ENCODE measurements around the gene PRLHR.

PRLHR gene

GRCh38 chr10:118581340-118581739 lies 14.1 kb downstream of the PRLHR start:
- ATAC-seq, result no peak
- TF ChIP-seq ISL1 (CRISPR knock-in tag; IDR thresholded peaks at IDR 0.05), result no peak
- TF ChIP-seq, protein P1, sequence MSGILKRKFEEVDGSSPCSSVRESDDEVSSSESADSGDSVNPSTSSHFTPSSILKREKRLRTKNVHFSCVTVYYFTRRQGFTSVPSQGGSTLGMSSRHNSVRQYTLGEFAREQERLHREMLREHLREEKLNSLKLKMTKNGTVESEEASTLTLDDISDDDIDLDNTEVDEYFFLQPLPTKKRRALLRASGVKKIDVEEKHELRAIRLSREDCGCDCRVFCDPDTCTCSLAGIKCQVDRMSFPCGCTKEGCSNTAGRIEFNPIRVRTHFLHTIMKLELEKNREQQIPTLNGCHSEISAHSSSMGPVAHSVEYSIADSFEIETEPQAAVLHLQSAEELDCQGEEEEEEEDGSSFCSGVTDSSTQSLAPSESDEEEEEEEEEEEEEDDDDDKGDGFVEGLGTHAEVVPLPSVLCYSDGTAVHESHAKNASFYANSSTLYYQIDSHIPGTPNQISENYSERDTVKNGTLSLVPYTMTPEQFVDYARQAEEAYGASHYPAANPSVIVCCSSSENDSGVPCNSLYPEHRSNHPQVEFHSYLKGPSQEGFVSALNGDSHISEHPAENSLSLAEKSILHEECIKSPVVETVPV (CRISPR knock-in tag; IDR thresholded peaks at IDR 0.05), result no peak
- no peak for TF ChIP-seq TCF4 (CRISPR knock-in tag; IDR thresholded peaks at IDR 0.05; ENCODE audit: borderline replicate concordance)
- no peak for TF ChIP-seq ZNF8 (CRISPR knock-in tag; IDR thresholded peaks at IDR 0.05)
- TF ChIP-seq, protein P2, sequence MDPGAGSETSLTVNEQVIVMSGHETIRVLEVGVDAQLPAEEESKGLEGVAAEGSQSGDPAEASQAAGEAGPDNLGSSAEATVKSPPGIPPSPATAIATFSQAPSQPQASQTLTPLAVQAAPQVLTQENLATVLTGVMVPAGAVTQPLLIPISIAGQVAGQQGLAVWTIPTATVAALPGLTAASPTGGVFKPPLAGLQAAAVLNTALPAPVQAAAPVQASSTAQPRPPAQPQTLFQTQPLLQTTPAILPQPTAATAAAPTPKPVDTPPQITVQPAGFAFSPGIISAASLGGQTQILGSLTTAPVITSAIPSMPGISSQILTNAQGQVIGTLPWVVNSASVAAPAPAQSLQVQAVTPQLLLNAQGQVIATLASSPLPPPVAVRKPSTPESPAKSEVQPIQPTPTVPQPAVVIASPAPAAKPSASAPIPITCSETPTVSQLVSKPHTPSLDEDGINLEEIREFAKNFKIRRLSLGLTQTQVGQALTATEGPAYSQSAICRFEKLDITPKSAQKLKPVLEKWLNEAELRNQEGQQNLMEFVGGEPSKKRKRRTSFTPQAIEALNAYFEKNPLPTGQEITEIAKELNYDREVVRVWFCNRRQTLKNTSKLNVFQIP (CRISPR knock-in tag; IDR thresholded peaks at IDR 0.05; ENCODE audit: borderline replicate concordance, low read depth), result no peak
- TF ChIP-seq, protein P3, sequence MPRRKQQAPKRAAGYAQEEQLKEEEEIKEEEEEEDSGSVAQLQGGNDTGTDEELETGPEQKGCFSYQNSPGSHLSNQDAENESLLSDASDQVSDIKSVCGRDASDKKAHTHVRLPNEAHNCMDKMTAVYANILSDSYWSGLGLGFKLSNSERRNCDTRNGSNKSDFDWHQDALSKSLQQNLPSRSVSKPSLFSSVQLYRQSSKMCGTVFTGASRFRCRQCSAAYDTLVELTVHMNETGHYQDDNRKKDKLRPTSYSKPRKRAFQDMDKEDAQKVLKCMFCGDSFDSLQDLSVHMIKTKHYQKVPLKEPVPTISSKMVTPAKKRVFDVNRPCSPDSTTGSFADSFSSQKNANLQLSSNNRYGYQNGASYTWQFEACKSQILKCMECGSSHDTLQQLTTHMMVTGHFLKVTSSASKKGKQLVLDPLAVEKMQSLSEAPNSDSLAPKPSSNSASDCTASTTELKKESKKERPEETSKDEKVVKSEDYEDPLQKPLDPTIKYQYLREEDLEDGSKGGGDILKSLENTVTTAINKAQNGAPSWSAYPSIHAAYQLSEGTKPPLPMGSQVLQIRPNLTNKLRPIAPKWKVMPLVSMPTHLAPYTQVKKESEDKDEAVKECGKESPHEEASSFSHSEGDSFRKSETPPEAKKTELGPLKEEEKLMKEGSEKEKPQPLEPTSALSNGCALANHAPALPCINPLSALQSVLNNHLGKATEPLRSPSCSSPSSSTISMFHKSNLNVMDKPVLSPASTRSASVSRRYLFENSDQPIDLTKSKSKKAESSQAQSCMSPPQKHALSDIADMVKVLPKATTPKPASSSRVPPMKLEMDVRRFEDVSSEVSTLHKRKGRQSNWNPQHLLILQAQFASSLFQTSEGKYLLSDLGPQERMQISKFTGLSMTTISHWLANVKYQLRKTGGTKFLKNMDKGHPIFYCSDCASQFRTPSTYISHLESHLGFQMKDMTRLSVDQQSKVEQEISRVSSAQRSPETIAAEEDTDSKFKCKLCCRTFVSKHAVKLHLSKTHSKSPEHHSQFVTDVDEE (CRISPR knock-in tag; IDR thresholded peaks at IDR 0.05), result no peak
- no peak for TF ChIP-seq CSDC2 (CRISPR knock-in tag; IDR thresholded peaks at IDR 0.05)
- no peak for TF ChIP-seq ARNTL (CRISPR knock-in tag; IDR thresholded peaks at IDR 0.05; ENCODE audit: borderline replicate concordance, low read depth)
- TF ChIP-seq GLIS3 (CRISPR knock-in tag; IDR thresholded peaks at IDR 0.05), result no peak
- no peak for TF ChIP-seq PPARA (CRISPR knock-in tag; IDR thresholded peaks at IDR 0.05; ENCODE audit: borderline replicate concordance)
- no peak for TF ChIP-seq ZNF565 (CRISPR knock-in tag; conservative IDR thresholded peaks at IDR 0.05; ENCODE audit: low read depth)
- TF ChIP-seq, protein P4, sequence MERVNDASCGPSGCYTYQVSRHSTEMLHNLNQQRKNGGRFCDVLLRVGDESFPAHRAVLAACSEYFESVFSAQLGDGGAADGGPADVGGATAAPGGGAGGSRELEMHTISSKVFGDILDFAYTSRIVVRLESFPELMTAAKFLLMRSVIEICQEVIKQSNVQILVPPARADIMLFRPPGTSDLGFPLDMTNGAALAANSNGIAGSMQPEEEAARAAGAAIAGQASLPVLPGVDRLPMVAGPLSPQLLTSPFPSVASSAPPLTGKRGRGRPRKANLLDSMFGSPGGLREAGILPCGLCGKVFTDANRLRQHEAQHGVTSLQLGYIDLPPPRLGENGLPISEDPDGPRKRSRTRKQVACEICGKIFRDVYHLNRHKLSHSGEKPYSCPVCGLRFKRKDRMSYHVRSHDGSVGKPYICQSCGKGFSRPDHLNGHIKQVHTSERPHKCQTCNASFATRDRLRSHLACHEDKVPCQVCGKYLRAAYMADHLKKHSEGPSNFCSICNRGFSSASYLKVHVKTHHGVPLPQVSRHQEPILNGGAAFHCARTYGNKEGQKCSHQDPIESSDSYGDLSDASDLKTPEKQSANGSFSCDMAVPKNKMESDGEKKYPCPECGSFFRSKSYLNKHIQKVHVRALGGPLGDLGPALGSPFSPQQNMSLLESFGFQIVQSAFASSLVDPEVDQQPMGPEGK (CRISPR knock-in tag; IDR thresholded peaks at IDR 0.05; ENCODE audit: borderline replicate concordance), result no peak
- no peak for TF ChIP-seq ZFP3 (CRISPR knock-in tag; IDR thresholded peaks at IDR 0.05)
- no peak for TF ChIP-seq ZC3H10 (CRISPR knock-in tag; IDR thresholded peaks at IDR 0.05)
- no peak for TF ChIP-seq SNAI2 (CRISPR knock-in tag; IDR thresholded peaks at IDR 0.05)
- no peak for TF ChIP-seq BACH2 (CRISPR knock-in tag; IDR thresholded peaks at IDR 0.05; ENCODE audit: borderline replicate concordance)
- no peak for TF ChIP-seq RARB (CRISPR knock-in tag; IDR thresholded peaks at IDR 0.05)
- TF ChIP-seq ZNF70 (CRISPR knock-in tag; IDR thresholded peaks at IDR 0.05), result no peak
- no peak for TF ChIP-seq OSR1 (CRISPR knock-in tag; IDR thresholded peaks at IDR 0.05)
- TF ChIP-seq ESRRG (CRISPR knock-in tag; IDR thresholded peaks at IDR 0.05), result no peak

DNA sequence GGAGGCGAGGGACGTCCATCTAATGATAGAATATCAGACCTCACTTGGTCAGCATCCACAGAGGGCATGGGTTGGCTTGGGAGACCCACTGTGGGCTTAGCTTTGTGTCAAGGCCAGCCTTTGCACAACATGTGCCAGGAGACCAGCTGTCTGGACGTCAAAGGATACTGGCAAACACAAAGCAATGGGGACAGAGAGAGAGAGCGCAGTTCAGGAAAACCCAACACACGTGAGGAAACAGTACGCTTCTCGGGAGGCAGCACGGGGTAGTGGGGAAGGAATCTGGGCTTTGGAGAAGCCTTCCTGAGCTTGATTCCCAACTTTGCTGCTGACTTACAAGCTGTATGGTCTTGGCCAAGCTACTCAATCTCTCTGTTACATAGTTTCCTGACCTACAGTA lies 14.7 kb downstream of the PRLHR start:
- ATAC-seq, result no peak
- TF ChIP-seq ZNF8 (CRISPR knock-in tag; IDR thresholded peaks at IDR 0.05) (no peak), ARNTL (CRISPR knock-in tag; IDR thresholded peaks at IDR 0.05; ENCODE audit: borderline replicate concordance, low read depth) (no peak), CSDC2 (CRISPR knock-in tag; IDR thresholded peaks at IDR 0.05) (no peak), ZC3H10 (CRISPR knock-in tag; IDR thresholded peaks at IDR 0.05) (no peak), ZFP30 (CRISPR knock-in tag; IDR thresholded peaks at IDR 0.05) (no peak), ZFP3 (CRISPR knock-in tag; IDR thresholded peaks at IDR 0.05) (no peak), TOX (CRISPR knock-in tag; IDR thresholded peaks at IDR 0.05; ENCODE audit: borderline replicate concordance) (no peak), ISL1 (CRISPR knock-in tag; IDR thresholded peaks at IDR 0.05) (no peak), GLIS3 (CRISPR knock-in tag; IDR thresholded peaks at IDR 0.05) (no peak), ZNF70 (CRISPR knock-in tag; IDR thresholded peaks at IDR 0.05) (no peak), OSR1 (CRISPR knock-in tag; IDR thresholded peaks at IDR 0.05) (no peak), PPARA (CRISPR knock-in tag; IDR thresholded peaks at IDR 0.05; ENCODE audit: borderline replicate concordance) (no peak), ESRRG (CRISPR knock-in tag; IDR thresholded peaks at IDR 0.05) (no peak), RARB (CRISPR knock-in tag; IDR thresholded peaks at IDR 0.05) (no peak)
- TF ChIP-seq, protein P2 (CRISPR knock-in tag; IDR thresholded peaks at IDR 0.05; ENCODE audit: borderline replicate concordance, low read depth), result no peak
- TF ChIP-seq, protein P3 (CRISPR knock-in tag; IDR thresholded peaks at IDR 0.05), result no peak
- TF ChIP-seq, protein P4 (CRISPR knock-in tag; IDR thresholded peaks at IDR 0.05; ENCODE audit: borderline replicate concordance), result no peak
